Stimulated activated CD8-positive, alpha-beta memory T cell treated with anti-CD3 and anti-CD28 coated beads, Interleukin-7, amount 100 ng/mL, for 24 hours (primary cell): ENCODE measurements around the gene ZC3H12A.
"Not testable (repeated sequence)": the region's sequence is repeated elsewhere in the genome, so short reads cannot be mapped to it uniquely, and the experiment has no call there.

Experiments used
- DNase-seq: peaks from one replicate; pipeline ENCODE4 v3.0.0-alpha.2; 2020; ENCODE audit warnings: low read depth

ZC3H12A gene

GRCh38 chr1:37502104-37502503 is 27.7 kb downstream of the ZC3H12A start:
- DNase-seq = no peak

- DNase-seq = not testable (repeated sequence)
These were observed 28.4 kb downstream of the ZC3H12A start for GRCh38 chr1:37502791-37503190.

- DNase-seq = no peak
These were observed 32.4 kb downstream of the ZC3H12A start for GRCh38 chr1:37506740-37507139.

DNA sequence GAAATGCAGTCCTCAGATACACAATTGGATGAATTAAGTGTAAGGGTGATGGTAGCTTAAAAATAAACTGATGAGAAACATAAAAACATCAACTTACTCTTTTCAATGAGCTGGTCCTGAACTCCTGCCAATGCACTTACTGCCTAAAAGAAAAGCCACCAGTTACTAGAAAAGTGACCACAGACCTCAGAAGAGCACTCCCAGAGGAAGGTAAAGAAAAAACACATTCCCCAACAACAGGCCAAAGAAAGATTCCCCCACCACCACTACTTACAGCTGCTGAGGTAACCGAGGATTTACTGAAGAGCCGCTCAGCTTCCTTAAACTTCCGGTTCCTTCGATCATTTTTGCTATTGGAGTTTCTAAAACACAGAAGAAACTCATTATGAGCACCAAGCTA is 34.8 kb downstream of the ZC3H12A start:
- DNase-seq = no peak

GRCh38 chr1:37513795-37514349 is 39.5 kb downstream of the ZC3H12A start:
- DNase-seq = no peak

DNA sequence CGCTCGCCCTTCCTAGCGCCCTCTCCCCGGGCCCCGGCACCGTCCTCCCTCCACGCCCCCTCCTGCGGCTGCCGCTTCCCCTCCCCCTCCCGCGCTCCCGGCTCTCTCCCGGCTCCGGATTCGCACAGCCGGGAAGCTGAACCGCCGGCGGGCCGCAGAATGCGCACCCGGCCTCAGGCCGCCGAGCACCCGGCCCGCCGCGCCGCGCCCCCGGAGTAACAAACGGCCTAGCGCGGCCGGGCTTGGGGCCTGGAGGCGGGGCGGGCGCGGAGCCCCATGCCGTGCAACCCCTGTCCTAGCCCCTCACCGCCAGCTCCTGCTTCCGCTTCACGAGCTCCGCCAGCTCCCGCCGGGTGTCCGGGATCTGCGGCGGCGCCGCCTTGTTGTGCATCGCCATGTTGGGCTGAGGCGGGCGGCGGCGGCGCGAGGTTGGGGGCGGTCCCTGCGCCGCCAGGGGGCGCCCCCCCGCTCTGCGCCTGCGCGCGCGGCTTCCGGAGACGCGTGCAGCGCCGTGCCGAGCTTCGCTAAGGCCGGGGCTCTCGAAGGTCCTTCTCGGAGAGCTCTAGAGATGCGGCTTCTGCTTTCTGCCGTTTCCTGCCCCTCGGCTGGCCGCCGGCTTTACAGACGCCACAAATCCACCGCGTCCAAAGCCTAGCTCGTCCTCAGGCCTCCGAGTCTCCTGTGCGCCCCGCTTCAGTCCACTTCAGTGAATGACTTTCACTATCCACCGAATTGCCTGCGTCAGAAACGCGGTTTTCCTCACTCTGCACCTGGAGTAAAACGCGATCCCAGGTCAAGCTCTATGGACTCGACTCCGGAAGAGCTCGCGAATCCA is 40.2 kb downstream of the ZC3H12A start, which contains the start of gene MEAF6:
MEAF6 (minus strand) TSS at position 417 of the 835 bp plus-strand sequence; CDS start at position 397, 20 bp downstream.
- peak; percentile 53 for DNase-seq

DNA sequence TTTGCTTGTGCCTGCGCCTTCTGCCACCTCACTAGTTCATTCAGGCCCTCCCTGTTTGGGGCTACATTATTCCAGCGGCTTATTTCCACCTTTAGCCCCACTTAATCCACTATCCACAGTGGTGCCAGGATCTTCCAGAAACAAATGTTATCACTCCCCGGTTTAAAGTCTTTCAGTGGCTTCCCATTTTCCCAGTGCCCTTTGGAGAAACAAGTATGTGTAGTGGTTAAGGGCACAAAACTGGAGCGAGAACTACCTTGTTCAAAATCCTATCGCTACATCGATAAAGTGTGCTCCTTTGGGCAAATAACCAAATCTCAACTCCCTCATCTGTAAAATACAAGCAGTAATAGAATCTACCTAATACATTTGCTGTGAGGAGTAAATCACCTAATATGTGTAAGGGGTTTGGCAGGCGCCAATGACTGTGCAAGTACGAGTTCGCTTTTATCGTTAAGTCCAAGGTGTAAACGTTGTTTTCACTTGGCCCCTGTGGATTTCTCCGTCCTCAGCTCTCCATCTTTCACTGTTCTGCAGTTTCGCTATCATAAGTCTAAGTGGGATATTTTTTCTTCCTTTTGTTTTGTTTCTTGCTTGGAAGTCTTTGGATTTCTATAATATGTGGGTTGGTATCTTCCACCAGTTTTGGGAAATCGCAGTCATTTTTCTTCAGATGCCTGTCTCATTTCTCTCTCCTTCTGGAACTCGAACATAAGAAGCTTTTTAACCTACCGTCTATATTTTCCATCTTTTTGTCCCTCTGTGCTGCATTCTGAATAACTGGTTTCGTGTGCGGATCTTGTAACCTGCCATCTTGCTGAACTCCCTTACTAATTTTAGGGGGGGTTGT is 41.0 kb downstream of the ZC3H12A start:
- DNase-seq = no peak

DNA sequence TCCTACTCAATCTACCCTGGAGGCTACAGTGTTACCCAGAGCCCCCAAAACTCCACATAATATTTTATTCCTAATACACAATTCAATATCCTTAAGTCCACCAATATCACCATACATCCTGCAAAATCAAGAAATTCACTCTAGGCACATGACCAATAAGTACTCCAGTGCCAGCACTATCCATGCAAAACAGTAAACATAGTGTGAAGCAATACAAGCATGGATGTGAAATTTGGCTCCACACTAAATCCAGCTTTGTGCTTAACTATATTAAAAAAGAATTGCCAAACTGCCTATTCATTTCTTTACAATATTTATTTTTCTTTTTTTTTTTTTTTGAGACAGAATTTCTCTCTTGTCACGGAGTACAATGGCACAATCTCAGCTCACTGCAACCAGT is 43.2 kb downstream of the ZC3H12A start:
- no peak for DNase-seq

- not testable (repeated sequence) for DNase-seq
These were observed 43.9 kb downstream of the ZC3H12A start for GRCh38 chr1:37518241-37518640.

DNA sequence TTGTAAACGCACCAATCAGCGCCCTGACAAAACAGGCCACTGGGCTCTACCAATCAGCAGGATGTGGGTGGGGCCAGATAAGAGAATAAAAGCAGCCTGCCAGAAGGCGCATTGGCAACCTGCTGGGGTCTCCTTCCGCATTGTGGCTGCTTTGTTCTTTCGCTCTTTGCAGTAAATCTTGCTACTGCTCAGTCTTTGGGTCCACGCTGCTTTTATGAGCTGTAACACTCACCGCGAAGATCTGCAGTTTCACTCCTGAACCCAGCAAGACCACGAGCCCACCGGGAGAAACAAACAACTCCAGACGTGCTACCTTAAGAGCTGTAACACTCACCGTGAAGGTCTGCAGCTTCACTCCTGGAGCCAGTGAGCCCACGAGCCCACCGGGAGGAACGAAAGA is 44.5 kb downstream of the ZC3H12A start:
- DNase-seq = not testable (repeated sequence)

GRCh38 chr1:37519613-37520012 is 45.2 kb downstream of the ZC3H12A start:
- no peak for DNase-seq

GRCh38 chr1:37529888-37530287 is 55.5 kb downstream of the ZC3H12A start:
- not testable (repeated sequence) for DNase-seq

DNA sequence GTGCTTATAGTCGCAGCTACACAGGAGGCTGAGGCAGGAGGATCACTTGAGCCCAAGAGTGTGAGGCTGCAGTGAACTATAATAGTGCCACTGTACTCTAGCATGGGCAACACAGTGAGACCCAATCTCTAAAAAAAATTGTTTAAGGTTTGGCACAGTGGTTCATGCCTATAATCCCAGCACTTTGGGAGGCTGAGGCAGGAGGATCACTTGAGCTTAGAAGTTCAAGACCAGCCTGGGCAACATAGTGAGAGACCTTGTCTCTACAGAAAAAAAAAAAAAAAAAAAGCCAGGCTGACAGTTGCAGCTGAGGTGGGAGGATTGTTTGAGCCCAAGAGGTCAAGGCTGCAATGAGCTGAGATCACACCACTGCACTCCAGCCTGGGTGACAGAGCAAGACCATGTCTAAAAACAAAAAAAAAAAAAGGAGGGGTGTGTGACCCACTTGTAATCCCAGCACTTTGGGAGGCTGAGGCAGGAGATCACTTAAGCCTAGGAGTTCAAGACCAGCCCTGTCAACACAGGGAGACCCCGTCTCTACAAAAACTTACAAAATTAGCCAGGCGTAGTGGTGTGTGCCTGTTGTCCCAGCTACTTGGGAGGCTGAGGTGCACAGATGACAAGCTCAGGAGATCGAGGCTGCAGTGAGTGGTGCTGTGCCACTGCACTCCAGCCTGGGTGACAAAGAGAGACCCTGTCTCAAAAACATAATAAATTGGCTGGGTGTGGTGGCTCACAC is 58.2 kb downstream of the ZC3H12A start:
- not testable (repeated sequence) for DNase-seq

GRCh38 chr1:37533317-37534093 is 59.1 kb downstream of the ZC3H12A start:
- DNase-seq = no peak
